ENCODE results near the gene MTERF1. TPM values are rescaled to one million over a fixed set of nuclear protein-coding genes. Genes with fewer than 3 reads are reported as not detected.

Gene MTERF1
- total and polyA plus RNA-seq, 2 of the 13 experiments (the other 11 are each of a cell fraction or from before 2014, with no cell fraction given) = 5.5 to 19.3 TPM

- TF ChIP-seq ELF4 (CRISPR knock-in tag; IDR thresholded peaks at IDR 0.05; ENCODE audit: borderline replicate concordance) (no peak), SOX6 (IDR thresholded peaks at IDR 0.05) (no peak), SOX6 (CRISPR knock-in tag; IDR thresholded peaks at IDR 0.05) (no peak)
- Histone ChIP-seq H3K4me3 (replicated peaks in 1 of 3; ENCODE audit: insufficient read depth in 1 of 3, low read depth in 2 of 3, low read length in 3 of 3) (no peak overlapping the region), H4K20me1 (ENCODE audit: insufficient read depth, low read length) (no peaks in the 10 kb centered on the region), H3K9me3 (ENCODE audit: low read length) (no peaks in the 10 kb centered on the region), H3K4me2 (ENCODE audit: low read depth, low read length) (no peak overlapping the region), H3K79me2 (ENCODE audit: insufficient read depth, low read length) (no peaks in the 10 kb centered on the region), H3K4me1 (ENCODE audit: insufficient read depth, low read length) (no peaks in the 10 kb centered on the region), H3K9ac (ENCODE audit: insufficient read depth, low read depth, low read length) (no peak overlapping the region), H3K36me3 (replicated peaks in 1 of 2; ENCODE audit: control insufficient read depth in 1 of 2, insufficient read depth in 2 of 2, low read length in 2 of 2) (no peaks in the 10 kb centered on the region), H3K27me3 (ENCODE audit: control insufficient read depth in 1 of 2, insufficient read depth in 2 of 2, low read length in 2 of 2) (no peaks in the 10 kb centered on the region), H3K27ac (ENCODE audit: extremely low read length, insufficient read depth, low read length) (no peak overlapping the region), H2AFZ (ENCODE audit: low read length) (no peak overlapping the region)
- CTCF ChIA-PET (ENCODE audit: low intra/inter-chr PET ratio, low total read pairs) = no interaction called here
- intact Hi-C loops (cut with micrococcal nuclease; ENCODE audit: unreplicated experiment) = no loop called here
- POLR2A ChIA-PET = no interaction called here
- WGBS (ENCODE audit: low lambda C conversion rate) = 97% methylated on average over 1 of the region's 1 CpG
- no peak for ATAC-seq
- in situ Hi-C loops (cut with HindIII; ENCODE audit: extremely low pct_ligation_motif_present, low pct_unique_long_range_greater_than_20kb) = no loop called here
- no TSS peak for BruUV-seq (replicated peaks)
- no peak for DNase-seq (ENCODE audit: low spot score)
- FAIRE-seq = no peak
These were observed 54.1 kb downstream of the MTERF1 start for GRCh38 chr7:91826377-91826776.

GRCh38 chr7:91824201-91824600 is 56.3 kb downstream of the MTERF1 start:
- no peak for ATAC-seq
- no peaks in the 10 kb centered on the region for H3K4me1 ChIP-seq (ENCODE audit: insufficient read depth, low read length)
- DNase-seq (ENCODE audit: low spot score) = no peak
- H4K20me1 ChIP-seq (ENCODE audit: insufficient read depth, low read length) = no peaks in the 10 kb centered on the region
- no peak for FAIRE-seq
- BruUV-seq (replicated peaks) = no TSS peak
- intact Hi-C loops (cut with micrococcal nuclease; ENCODE audit: unreplicated experiment) = no loop called here
- no peaks in the 10 kb centered on the region for H3K79me2 ChIP-seq (ENCODE audit: insufficient read depth, low read length)
- no peak overlapping the region for H3K9ac ChIP-seq (ENCODE audit: insufficient read depth, low read depth, low read length)
- H3K9me3 ChIP-seq (ENCODE audit: low read length) = no peaks in the 10 kb centered on the region
- no peak overlapping the region for H3K4me2 ChIP-seq (ENCODE audit: low read depth, low read length)
- H3K27me3 ChIP-seq (ENCODE audit: control insufficient read depth in 1 of 2, insufficient read depth in 2 of 2, low read length in 2 of 2) = no peaks in the 10 kb centered on the region
- ChIA-PET POLR2A (no interaction called here), CTCF (ENCODE audit: low intra/inter-chr PET ratio, low total read pairs) (no interaction called here)
- H3K27ac ChIP-seq (ENCODE audit: extremely low read length, insufficient read depth, low read length) = no peak overlapping the region
- in situ Hi-C loops (cut with HindIII; ENCODE audit: extremely low pct_ligation_motif_present, low pct_unique_long_range_greater_than_20kb) = no loop called here
- H3K36me3 ChIP-seq (replicated peaks in 1 of 2; ENCODE audit: control insufficient read depth in 1 of 2, insufficient read depth in 2 of 2, low read length in 2 of 2) = no peaks in the 10 kb centered on the region
- no peak overlapping the region for H2AFZ ChIP-seq (ENCODE audit: low read length)
- no peak overlapping the region for H3K4me3 ChIP-seq (replicated peaks in 1 of 3; ENCODE audit: insufficient read depth in 1 of 3, low read depth in 2 of 3, low read length in 3 of 3)
- TF ChIP-seq FOXA1 (IDR thresholded peaks at IDR 0.05) = no peak
- no peak for TF ChIP-seq FOXA1 (CRISPR knock-in tag; IDR thresholded peaks at IDR 0.05)
- no peak for TF ChIP-seq ZSCAN21 (CRISPR knock-in tag; IDR thresholded peaks at IDR 0.05; ENCODE audit: borderline replicate concordance)
- TF ChIP-seq HMGXB4 (CRISPR knock-in tag; IDR thresholded peaks at IDR 0.05; ENCODE audit: borderline replicate concordance in 1 of 2, low read depth in 1 of 2) = no peak
- no peak for TF ChIP-seq SRSF4 (IDR thresholded peaks at IDR 0.05; ENCODE audit: low read depth, low read length, poor library complexity, severe bottlenecking)
- TF ChIP-seq MZF1 (CRISPR knock-in tag; IDR thresholded peaks at IDR 0.05; ENCODE audit: borderline replicate concordance) = no peak
- TF ChIP-seq SP2 (CRISPR knock-in tag; IDR thresholded peaks at IDR 0.05) = no peak
- TF ChIP-seq ZNF792 (CRISPR knock-in tag; IDR thresholded peaks at IDR 0.05) = no peak
- TF ChIP-seq RFX5 (IDR thresholded peaks at IDR 0.05; ENCODE audit: low read depth, low read length) = no peak
- TF ChIP-seq SOX6 (IDR thresholded peaks at IDR 0.05) = no peak
- no peak for TF ChIP-seq SOX6 (CRISPR knock-in tag; IDR thresholded peaks at IDR 0.05)
- no peak for TF ChIP-seq PRDM4 (CRISPR knock-in tag; IDR thresholded peaks at IDR 0.05; ENCODE audit: borderline replicate concordance)
- no peak for TF ChIP-seq ZNF546 (CRISPR knock-in tag; conservative IDR thresholded peaks at IDR 0.05)
- TF ChIP-seq ZNF382 (CRISPR knock-in tag; IDR thresholded peaks at IDR 0.05; ENCODE audit: borderline replicate concordance) = no peak
- TF ChIP-seq ZNF761 (CRISPR knock-in tag; conservative IDR thresholded peaks at IDR 0.05) = no peak
